BJ (cell line): ENCODE measurements around the gene MTA3. TPM values are rescaled to one million over a fixed set of nuclear protein-coding genes. Genes with fewer than 3 reads are reported as not detected.

Source experiments
- CTCF ChIA-PET: fragments of 350-600 bp; formaldehyde crosslinking; extraction: SDS; loops from one replicate; lab custom pipeline; 2021; ENCODE audit warnings: antibody characterized with exemption, inconsistent platforms; lab: Yijun Ruan, JAX
- POLR2A ChIA-PET: fragments of 300-600 bp; sonication (Branson Sonifier 250); formaldehyde crosslinking; extraction: SDS; loops from one replicate; lab custom pipeline; 2021; ENCODE audit warnings: antibody characterized with exemption; lab: Charles Lee
- DNase-seq: peaks from one replicate; pipeline ENCODE4 v3.0.0-alpha.2; 2011; ENCODE audit warnings: low read depth
- H3K27me3 ChIP-seq: 2 replicates; pipeline ENCODE4 v1.6.0; 2011; ENCODE audit warnings: low read length; ENCODE audit not compliant: control insufficient read depth, insufficient read depth
- H3K36me3 ChIP-seq: 2 replicates; pipeline ENCODE4 v1.5.1; 2011; ENCODE audit warnings: low read length; ENCODE audit not compliant: control insufficient read depth, insufficient read depth
- H3K4me3 ChIP-seq: 2 replicates; pipeline ENCODE4 v1.5.1; 2011; ENCODE audit warnings: low read depth, mild to moderate bottlenecking, control low read depth, low read length
- polyA plus RNA-seq: library from polyadenylated mRNA; depleted of rRNA; stranded (reverse); fragments of >200 nt; gene quantifications from 2 replicates; pipeline ENCODE4 v1.2.3, GENCODE V29; 2011
- TF ChIP-seq, protein P1 (sequence below): IDR thresholded peaks from 2 replicates; pipeline ENCODE4 v1.5.1; 2011; ENCODE audit warnings: low read depth, mild to moderate bottlenecking, control low read depth, inconsistent platforms, low read length, moderate library complexity; ENCODE audit not compliant: insufficient read depth

The MTA3 gene
- polyA plus RNA-seq, 1 experiment, result 23.2 TPM

DNA sequence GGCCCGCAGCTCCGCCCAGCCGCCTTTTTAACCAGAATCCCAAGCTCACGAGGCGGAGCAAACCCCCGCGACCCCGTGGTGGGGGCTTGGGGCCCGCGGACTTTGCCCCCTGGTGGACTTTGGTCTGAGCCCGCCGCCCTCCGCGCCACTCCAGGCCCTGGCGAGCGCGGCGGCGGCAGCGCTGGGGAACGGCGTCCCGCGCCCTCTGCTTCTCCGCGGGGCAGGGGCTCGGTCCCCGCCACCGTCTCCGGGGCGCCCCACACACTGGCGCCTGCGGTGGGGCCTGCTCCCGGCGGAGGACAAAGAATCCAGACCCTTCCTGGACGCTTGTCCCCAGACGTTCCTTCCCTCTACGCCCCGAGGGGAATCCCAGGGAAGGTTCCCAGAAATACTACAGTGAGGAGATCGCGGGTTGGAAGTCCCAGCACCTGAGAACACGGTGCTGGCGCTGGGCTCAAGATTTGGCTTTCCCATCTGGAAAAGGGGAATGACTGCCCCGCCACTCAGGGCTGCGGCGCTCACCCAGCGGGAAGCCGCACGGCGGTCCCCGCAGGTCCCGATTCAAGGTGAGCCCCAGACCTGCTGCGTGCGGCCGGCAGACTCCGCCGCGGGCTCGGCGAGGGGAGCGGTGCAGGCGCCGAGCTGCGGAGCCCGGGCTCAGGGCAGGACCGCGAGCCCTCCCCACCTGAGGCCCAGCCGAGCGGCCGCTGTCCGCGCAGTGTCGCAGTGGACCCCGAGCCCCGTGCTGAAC lies 224.3 kb downstream of the MTA3 start, which contains the start of gene HAAO:
Gene HAAO (minus strand): TSS at position 1 of the 751 bp plus-strand sequence. CDS start 47 bp downstream, outside the sequence.
- CTCF ChIA-PET, result interaction anchor here (1.0 kb wide), 1 partner anchor 10 kb away, joined by 3 read pairs; no protein-coding TSS in a partner anchor
- DNase-seq, result no peak
- POLR2A ChIA-PET, result no interaction called here
- TF ChIP-seq, protein P1, sequence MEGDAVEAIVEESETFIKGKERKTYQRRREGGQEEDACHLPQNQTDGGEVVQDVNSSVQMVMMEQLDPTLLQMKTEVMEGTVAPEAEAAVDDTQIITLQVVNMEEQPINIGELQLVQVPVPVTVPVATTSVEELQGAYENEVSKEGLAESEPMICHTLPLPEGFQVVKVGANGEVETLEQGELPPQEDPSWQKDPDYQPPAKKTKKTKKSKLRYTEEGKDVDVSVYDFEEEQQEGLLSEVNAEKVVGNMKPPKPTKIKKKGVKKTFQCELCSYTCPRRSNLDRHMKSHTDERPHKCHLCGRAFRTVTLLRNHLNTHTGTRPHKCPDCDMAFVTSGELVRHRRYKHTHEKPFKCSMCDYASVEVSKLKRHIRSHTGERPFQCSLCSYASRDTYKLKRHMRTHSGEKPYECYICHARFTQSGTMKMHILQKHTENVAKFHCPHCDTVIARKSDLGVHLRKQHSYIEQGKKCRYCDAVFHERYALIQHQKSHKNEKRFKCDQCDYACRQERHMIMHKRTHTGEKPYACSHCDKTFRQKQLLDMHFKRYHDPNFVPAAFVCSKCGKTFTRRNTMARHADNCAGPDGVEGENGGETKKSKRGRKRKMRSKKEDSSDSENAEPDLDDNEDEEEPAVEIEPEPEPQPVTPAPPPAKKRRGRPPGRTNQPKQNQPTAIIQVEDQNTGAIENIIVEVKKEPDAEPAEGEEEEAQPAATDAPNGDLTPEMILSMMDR, result 0 out of 2 replicates have a peak, but pooled peaks have one; percentile 16
- no peaks in the 10 kb centered on the region for H3K36me3 ChIP-seq
- peaks cover 12% of the 10 kb centered on the region for H3K27me3 ChIP-seq
- H3K4me3 ChIP-seq, result peak within 1 kb of the TSS; percentile 22

DNA sequence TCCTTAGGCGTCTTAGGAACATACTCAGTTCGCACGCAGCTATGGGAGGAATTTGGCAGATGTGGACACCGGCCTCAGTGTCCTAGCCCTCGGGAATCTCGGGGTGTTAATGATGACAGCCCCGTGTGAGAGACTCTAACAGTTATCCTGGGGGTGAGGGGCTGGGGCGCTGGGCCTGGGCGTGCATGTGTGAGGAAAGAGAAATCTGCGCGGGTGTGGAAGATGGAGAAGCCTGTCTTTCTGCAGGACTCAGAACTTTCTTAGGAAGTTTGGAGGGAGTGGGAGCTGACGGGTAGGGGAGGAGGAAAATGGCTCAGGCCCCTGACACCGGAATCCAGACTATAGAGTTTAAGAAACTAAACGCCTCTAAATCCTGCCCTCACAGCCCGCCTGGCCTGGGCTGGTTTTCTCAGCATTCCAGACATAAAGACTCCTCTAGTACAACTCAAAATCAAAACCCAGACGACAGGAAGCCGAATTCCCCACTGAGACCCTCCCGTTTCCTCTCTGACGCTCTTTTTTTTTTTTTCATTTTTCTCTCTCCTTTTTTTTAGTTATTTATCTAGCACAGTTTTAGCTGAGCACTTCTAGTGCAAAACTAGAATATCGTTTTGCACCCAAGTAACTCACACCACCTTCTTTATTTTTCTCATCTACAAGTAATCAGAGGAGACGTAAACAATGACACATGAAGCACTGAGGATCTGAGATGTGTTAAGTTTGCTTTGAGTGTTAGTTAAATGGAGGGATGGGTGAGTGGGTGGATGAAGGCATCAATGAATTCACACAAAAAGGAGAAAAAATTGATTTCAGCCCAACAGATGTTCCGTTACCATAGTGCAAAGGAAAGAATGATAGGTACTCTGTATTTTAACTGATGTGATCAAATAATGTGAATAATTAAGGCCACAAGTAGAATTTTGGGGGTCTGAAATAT lies 225.2 kb downstream of the MTA3 start:
- POLR2A ChIA-PET, result no interaction called here
- Histone ChIP-seq H3K27me3 (peaks cover 12% of the 10 kb centered on the region), H3K4me3 (no peak overlapping the region), H3K36me3 (no peaks in the 10 kb centered on the region)
- TF ChIP-seq, protein P1, result no peak
- no peak for DNase-seq
- CTCF ChIA-PET, result interaction anchor here (0.6 to 1.1 kb wide), 2 partner anchors 17 to 116 kb away, joined by 3 read pairs; no protein-coding TSS in a partner anchor

DNA sequence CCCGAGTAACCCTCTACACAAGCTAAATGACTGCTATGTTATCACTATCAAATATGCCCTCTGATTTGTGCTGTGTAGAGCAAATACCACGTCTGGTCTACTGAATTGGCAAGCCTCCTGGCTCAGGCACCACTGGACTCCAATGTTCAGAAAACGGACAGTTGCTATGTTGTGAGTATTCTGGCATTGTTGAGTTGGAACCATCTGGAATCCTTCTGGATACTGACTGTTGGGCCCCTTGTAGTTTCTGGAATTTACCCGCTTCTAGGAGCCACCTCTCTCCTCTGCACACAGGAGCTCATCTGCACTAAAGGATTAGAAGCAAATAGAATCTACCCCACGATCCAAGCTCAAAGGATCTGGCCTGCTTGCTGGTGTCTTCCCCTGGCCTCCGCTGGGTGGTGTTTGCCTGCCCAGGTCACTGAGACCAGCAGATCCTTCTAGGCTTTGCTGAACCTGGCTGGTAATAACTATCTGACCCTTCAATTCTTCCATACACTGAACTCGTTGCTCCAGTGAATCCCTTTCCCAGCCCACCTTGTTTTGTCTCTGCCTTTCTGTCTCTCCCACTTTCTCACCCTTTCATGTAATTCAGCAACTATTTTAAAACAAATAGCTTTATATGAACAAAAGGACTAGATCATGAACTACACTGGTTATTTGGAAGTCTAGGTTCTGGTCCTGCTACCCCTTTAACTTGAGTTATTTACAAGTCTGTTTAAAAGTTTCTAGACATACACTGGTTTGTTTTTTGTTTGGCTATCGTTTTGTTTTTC lies 226.0 kb downstream of the MTA3 start:
- Histone ChIP-seq H3K4me3 (no peak overlapping the region), H3K36me3 (no peaks in the 10 kb centered on the region), H3K27me3 (peaks cover 12% of the 10 kb centered on the region)
- DNase-seq, result no peak
- POLR2A ChIA-PET, result no interaction called here
- TF ChIP-seq, protein P1, result peak; percentile 60
- CTCF ChIA-PET, result interaction anchor here (0.6 to 1.3 kb wide), 6 partner anchors 12 to 847 kb away, joined by 3 to 5 read pairs (median 3); partner anchors contain the start of gene OXER1

DNA sequence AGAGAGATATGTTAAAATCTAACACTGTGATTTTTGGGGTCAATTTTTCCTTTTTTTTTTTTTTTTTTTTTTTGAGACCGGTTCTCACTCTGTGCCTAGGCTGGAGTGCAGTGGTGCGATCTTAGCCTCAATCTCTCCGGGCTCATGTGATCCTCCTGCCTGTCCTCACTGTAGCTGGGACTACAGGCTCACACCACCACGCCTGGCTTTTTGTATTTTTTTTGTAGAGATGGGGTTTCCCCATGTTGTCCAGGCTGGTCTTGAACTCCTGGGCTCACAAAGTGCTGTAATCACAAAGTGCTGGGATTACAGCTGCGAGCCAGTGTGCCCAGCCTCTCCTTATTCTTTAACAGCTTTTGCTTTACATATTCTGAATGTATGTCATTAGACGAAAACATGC lies 226.8 kb downstream of the MTA3 start:
- POLR2A ChIA-PET, result no interaction called here
- H3K4me3 ChIP-seq, result no peak overlapping the region
- DNase-seq, result no peak

More for the DNA sequence above, 226.8 kb downstream of the MTA3 start:
- CTCF ChIA-PET, result interaction anchor here (0.7 to 1.3 kb wide), 5 partner anchors 12 to 846 kb away, joined by 3 to 5 read pairs (median 3); partner anchors contain the start of gene OXER1
- Histone ChIP-seq H3K27me3 (peaks cover 12% of the 10 kb centered on the region), H3K36me3 (no peaks in the 10 kb centered on the region)
- TF ChIP-seq, protein P1, result no peak
